Lower leg skin (tissue), 3 donors: ENCODE results near the gene MRPL33.

Source experiments
- POLR2A ChIP-seq, 2 donors: fragments of 450-650 bp; IDR thresholded peaks; one replicate each; pipeline ENCODE4 v1.6.1; 2016 to 2017; ENCODE audit warnings: antibody characterized with exemption in 2 of 2, mild to moderate bottlenecking in 1 of 2, moderate library complexity in 1 of 2
- TF ChIP-seq, protein P1 (sequence below), 3 donors: fragments of 450-650 bp; IDR thresholded peaks; one replicate each; pipeline ENCODE4 v1.5.1; 2016; ENCODE audit warnings: antibody characterized with exemption in 3 of 3, mild to moderate bottlenecking in 3 of 3, moderate library complexity in 2 of 3

DNA sequence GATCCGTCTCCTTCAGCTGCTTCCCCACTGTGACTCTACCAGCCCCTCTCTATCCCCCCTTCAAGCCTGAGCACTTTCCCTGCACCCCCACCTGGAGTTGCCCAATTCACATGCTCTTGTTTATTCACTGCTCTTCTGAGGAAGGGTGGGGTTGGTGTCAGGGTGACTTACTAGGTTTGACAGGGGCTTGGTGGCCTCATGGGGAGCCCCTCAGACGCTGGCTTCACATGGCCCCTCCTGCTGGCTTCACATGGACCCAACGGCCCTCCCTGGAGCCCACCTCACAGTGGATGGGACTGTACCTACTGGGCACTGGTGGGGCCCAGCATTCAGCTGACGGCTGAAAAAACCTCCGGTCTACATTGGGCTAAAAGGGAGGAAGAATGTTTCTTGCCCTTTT lies 16.7 kb upstream of the MRPL33 start:
- TF ChIP-seq, protein P1, sequence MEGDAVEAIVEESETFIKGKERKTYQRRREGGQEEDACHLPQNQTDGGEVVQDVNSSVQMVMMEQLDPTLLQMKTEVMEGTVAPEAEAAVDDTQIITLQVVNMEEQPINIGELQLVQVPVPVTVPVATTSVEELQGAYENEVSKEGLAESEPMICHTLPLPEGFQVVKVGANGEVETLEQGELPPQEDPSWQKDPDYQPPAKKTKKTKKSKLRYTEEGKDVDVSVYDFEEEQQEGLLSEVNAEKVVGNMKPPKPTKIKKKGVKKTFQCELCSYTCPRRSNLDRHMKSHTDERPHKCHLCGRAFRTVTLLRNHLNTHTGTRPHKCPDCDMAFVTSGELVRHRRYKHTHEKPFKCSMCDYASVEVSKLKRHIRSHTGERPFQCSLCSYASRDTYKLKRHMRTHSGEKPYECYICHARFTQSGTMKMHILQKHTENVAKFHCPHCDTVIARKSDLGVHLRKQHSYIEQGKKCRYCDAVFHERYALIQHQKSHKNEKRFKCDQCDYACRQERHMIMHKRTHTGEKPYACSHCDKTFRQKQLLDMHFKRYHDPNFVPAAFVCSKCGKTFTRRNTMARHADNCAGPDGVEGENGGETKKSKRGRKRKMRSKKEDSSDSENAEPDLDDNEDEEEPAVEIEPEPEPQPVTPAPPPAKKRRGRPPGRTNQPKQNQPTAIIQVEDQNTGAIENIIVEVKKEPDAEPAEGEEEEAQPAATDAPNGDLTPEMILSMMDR (IDR thresholded peaks at IDR 0.05), result no peak
- no peak for TF ChIP-seq POLR2A (IDR thresholded peaks at IDR 0.05)
